ENCODE results near the gene HMCN1. TPM values are rescaled to one million over a fixed set of nuclear protein-coding genes. Genes with fewer than 3 reads are reported as not detected.

The HMCN1 gene
- total and polyA plus RNA-seq, 4 experiments from 2014 or later: 0.19 to 0.29 TPM; not detected in 2

- Histone ChIP-seq H3K27ac (ENCODE audit: low read depth, low read length) (no peak overlapping the region), H3K4me1 (ENCODE audit: insufficient read depth, low read length) (no peaks in the 10 kb centered on the region), H3K9me3 (ENCODE audit: control insufficient read depth in 1 of 2, low read length in 2 of 2) (no peaks in the 10 kb centered on the region), H3K27me3 (ENCODE audit: insufficient read depth, low read length) (no peaks in the 10 kb centered on the region), H3K36me3 (ENCODE audit: insufficient read depth, low read length) (no peaks in the 10 kb centered on the region), H3K4me3 (ENCODE audit: low read length in 2 of 2) (no peak overlapping the region)
- intact Hi-C loops (cut with micrococcal nuclease): no loop called here
- Mint-ChIP-seq H3K27me3 (peaks cover 5 to 7% of the 10 kb centered on the region in 2 donors), H3K4me3 (no peak overlapping the region), H3K9me3 (no peaks in the 10 kb centered on the region), H3K4me1 (no peaks in the 10 kb centered on the region), H3K27ac (no peak overlapping the region), H3K36me3 (no peaks in the 10 kb centered on the region)
- CTCF ChIA-PET (ENCODE audit: partially characterized antibody): no interaction called here
- no peak for DNase-seq
- POLR2A ChIA-PET (ENCODE audit: partially characterized antibody): no interaction called here
Measured at GRCh38 chr1:185825556-185825955, 91.4 kb downstream of the HMCN1 start.

- no peak overlapping the region for H3K4me3 ChIP-seq (ENCODE audit: low read length in 2 of 2)
- no peak overlapping the region for H3K27ac ChIP-seq (ENCODE audit: low read depth, low read length)
- no peak overlapping the region for H3K4me3 Mint-ChIP-seq
- H3K9me3 ChIP-seq (ENCODE audit: control insufficient read depth in 1 of 2, low read length in 2 of 2): no peaks in the 10 kb centered on the region
- intact Hi-C loops (cut with micrococcal nuclease): no loop called here
- H3K9me3 Mint-ChIP-seq: no peaks in the 10 kb centered on the region
- no peaks in the 10 kb centered on the region for H3K36me3 ChIP-seq (ENCODE audit: insufficient read depth, low read length)
- no peaks in the 10 kb centered on the region for H3K27me3 ChIP-seq (ENCODE audit: insufficient read depth, low read length)
- no peaks in the 10 kb centered on the region for H3K4me1 ChIP-seq (ENCODE audit: insufficient read depth, low read length)
- no peaks in the 10 kb centered on the region for H3K36me3 Mint-ChIP-seq
- POLR2A ChIA-PET (ENCODE audit: partially characterized antibody): no interaction called here
- CTCF ChIA-PET (ENCODE audit: partially characterized antibody): no interaction called here
- DNase-seq: no peak
- H3K27ac Mint-ChIP-seq: no peak overlapping the region
- peaks cover 0 to 5% of the 10 kb centered on the region in 2 donors for H3K27me3 Mint-ChIP-seq
- H3K4me1 Mint-ChIP-seq: no peaks in the 10 kb centered on the region
Measured at GRCh38 chr1:185834371-185834905, 100.2 kb downstream of the HMCN1 start.

DNA sequence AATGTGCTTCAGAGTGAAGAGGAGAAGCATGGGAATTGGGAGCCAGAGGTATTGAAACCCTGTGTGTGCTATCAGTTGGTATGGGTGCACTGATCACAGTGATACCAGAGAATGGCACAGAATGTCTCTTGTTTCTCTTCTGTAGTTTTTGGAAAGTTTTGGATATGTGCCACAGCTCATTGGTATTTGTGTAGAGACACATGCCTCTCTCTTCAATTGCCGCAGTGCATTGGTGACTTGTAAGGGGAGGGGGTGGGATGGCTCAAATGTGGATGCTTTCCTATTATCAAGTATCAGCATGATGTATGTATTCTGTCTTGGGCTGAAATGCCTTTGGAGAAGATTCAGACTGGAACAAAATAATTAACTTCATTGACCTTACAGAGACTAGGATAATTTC lies 101.0 kb downstream of the HMCN1 start:
- POLR2A ChIA-PET (ENCODE audit: partially characterized antibody): no interaction called here
- CTCF ChIA-PET (ENCODE audit: partially characterized antibody): no interaction called here
- intact Hi-C loops (cut with micrococcal nuclease): no loop called here

GRCh38 chr1:185837711-185838110 lies 103.5 kb downstream of the HMCN1 start:
- Mint-ChIP-seq H3K27me3 (peaks cover 3% of the 10 kb centered on the region in 2 donors), H3K27ac (no peak overlapping the region), H3K9me3 (no peaks in the 10 kb centered on the region), H3K36me3 (no peaks in the 10 kb centered on the region), H3K4me3 (no peak overlapping the region), H3K4me1 (no peaks in the 10 kb centered on the region)
- intact Hi-C loops (cut with micrococcal nuclease): no loop called here
- no peak overlapping the region for H3K4me3 ChIP-seq (ENCODE audit: low read length in 2 of 2)
- no peak overlapping the region for H3K27ac ChIP-seq (ENCODE audit: low read depth, low read length)
- DNase-seq: no peak
- no peaks in the 10 kb centered on the region for H3K27me3 ChIP-seq (ENCODE audit: insufficient read depth, low read length)
- H3K9me3 ChIP-seq (ENCODE audit: control insufficient read depth in 1 of 2, low read length in 2 of 2): no peaks in the 10 kb centered on the region
- H3K36me3 ChIP-seq (ENCODE audit: insufficient read depth, low read length): no peaks in the 10 kb centered on the region
- CTCF ChIA-PET (ENCODE audit: partially characterized antibody): no interaction called here
- POLR2A ChIA-PET (ENCODE audit: partially characterized antibody): no interaction called here
- no peaks in the 10 kb centered on the region for H3K4me1 ChIP-seq (ENCODE audit: insufficient read depth, low read length)

More for the DNA sequence above, 101.0 kb downstream of the HMCN1 start:
- no peaks in the 10 kb centered on the region for H3K27me3 ChIP-seq (ENCODE audit: insufficient read depth, low read length)
- Mint-ChIP-seq H3K27me3 (peaks cover 2 to 5% of the 10 kb centered on the region in 2 donors), H3K4me3 (no peak overlapping the region), H3K27ac (no peak overlapping the region), H3K9me3 (no peaks in the 10 kb centered on the region), H3K36me3 (no peaks in the 10 kb centered on the region), H3K4me1 (no peaks in the 10 kb centered on the region)
- H3K9me3 ChIP-seq (ENCODE audit: control insufficient read depth in 1 of 2, low read length in 2 of 2): no peaks in the 10 kb centered on the region
- H3K36me3 ChIP-seq (ENCODE audit: insufficient read depth, low read length): no peaks in the 10 kb centered on the region
- no peak overlapping the region for H3K4me3 ChIP-seq (ENCODE audit: low read length in 2 of 2)
- DNase-seq: no peak
- no peaks in the 10 kb centered on the region for H3K4me1 ChIP-seq (ENCODE audit: insufficient read depth, low read length)
- H3K27ac ChIP-seq (ENCODE audit: low read depth, low read length): no peak overlapping the region

DNA sequence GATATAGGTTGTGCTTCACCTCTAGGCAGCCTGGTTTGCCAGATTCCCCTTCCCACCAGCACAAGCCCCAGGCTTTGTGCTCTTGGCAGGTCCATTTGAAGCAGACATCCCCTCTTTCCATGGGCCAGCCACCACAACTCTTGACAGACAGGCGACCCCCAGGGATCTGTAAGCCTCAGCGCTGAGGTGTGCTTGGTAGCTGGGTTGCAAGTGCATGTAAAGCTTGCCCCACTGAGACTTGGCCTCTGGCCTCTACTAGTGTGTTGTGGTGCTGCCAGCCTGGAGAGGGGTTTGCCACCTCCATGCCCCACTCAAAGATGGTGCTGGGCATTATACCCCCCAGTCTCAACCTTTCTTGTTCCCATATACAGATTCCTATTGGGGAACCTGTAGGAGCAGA lies 103.9 kb downstream of the HMCN1 start:
- intact Hi-C loops (cut with micrococcal nuclease): no loop called here
- H3K4me3 ChIP-seq (ENCODE audit: low read length in 2 of 2): no peak overlapping the region
- no peaks in the 10 kb centered on the region for H3K36me3 ChIP-seq (ENCODE audit: insufficient read depth, low read length)
- no peak overlapping the region for H3K27ac Mint-ChIP-seq
- H3K4me3 Mint-ChIP-seq: no peak overlapping the region
- no peaks in the 10 kb centered on the region for H3K4me1 ChIP-seq (ENCODE audit: insufficient read depth, low read length)
- H3K9me3 Mint-ChIP-seq: no peaks in the 10 kb centered on the region
- no peaks in the 10 kb centered on the region for H3K36me3 Mint-ChIP-seq
- POLR2A ChIA-PET (ENCODE audit: partially characterized antibody): no interaction called here
- no peak overlapping the region for H3K27ac ChIP-seq (ENCODE audit: low read depth, low read length)
- CTCF ChIA-PET (ENCODE audit: partially characterized antibody): no interaction called here
- no peaks in the 10 kb centered on the region for H3K4me1 Mint-ChIP-seq
- H3K27me3 ChIP-seq (ENCODE audit: insufficient read depth, low read length): no peaks in the 10 kb centered on the region
- DNase-seq: no peak
- no peaks in the 10 kb centered on the region for H3K9me3 ChIP-seq (ENCODE audit: control insufficient read depth in 1 of 2, low read length in 2 of 2)
- H3K27me3 Mint-ChIP-seq: peaks cover 3% of the 10 kb centered on the region in 2 donors

DNA sequence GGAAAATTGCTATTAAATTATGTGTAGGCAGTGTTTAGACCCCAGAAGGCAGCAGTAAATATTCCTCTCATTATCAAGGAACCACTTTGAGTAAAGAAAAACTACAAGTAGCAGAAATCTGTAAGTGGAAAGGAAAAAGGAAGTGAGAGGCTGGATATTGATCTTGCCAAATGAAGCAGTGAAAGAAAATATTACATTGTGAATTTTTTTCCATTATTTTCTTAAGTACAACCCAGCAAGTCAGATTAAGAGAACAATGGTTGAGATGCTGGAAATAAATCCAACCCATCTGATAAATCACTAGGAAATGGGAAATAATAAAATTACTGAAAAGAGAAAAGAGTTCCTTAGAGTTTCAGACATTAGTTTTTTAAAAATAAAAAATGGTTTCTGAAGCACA lies 106.7 kb downstream of the HMCN1 start:
- H3K4me1 ChIP-seq (ENCODE audit: insufficient read depth, low read length): no peaks in the 10 kb centered on the region
- H3K27ac ChIP-seq (ENCODE audit: low read depth, low read length): no peak overlapping the region
- H3K4me3 ChIP-seq (ENCODE audit: low read length in 2 of 2): no peak overlapping the region
- ChIA-PET POLR2A (ENCODE audit: partially characterized antibody) (no interaction called here), CTCF (ENCODE audit: partially characterized antibody) (no interaction called here)
- DNase-seq: no peak
- intact Hi-C loops (cut with micrococcal nuclease): no loop called here
- no peaks in the 10 kb centered on the region for H3K9me3 ChIP-seq (ENCODE audit: control insufficient read depth in 1 of 2, low read length in 2 of 2)
- H3K4me1 Mint-ChIP-seq: no peaks in the 10 kb centered on the region
- H3K27me3 Mint-ChIP-seq: peaks cover 3 to 4% of the 10 kb centered on the region in 2 donors
- H3K27ac Mint-ChIP-seq: no peak overlapping the region
- no peaks in the 10 kb centered on the region for H3K36me3 ChIP-seq (ENCODE audit: insufficient read depth, low read length)
- H3K4me3 Mint-ChIP-seq: no peak overlapping the region
- H3K27me3 ChIP-seq (ENCODE audit: insufficient read depth, low read length): no peaks in the 10 kb centered on the region
- H3K36me3 Mint-ChIP-seq: no peaks in the 10 kb centered on the region
- no peaks in the 10 kb centered on the region for H3K9me3 Mint-ChIP-seq

DNA sequence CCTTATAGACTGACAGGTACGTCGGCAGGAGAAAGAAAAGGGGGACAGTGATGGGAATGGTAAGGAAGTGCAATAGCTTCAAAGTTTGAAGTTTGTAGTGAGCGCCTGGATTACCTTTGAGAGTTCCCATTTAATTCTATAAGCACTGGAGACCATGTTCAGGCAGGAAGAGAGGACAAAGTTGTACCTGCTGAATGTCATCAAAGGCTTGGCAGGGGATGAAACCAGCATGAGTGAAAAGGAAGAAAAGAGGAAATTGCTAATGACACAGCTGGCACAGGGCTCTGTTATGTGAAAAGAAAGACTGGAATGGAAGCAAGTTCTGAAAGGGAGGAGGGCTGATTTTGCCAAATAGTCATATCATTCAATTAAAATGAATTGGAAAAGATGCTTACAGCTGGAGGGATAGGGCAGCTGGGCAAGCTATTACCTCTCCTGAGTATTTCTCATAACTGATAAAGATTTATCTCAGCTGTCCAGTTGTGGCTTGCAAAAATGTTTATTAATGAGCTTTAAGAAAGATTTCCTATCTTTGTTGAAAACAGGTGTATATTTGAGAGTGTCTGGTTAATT lies 109.2 kb downstream of the HMCN1 start:
- Mint-ChIP-seq H3K4me1 (no peaks in the 10 kb centered on the region), H3K4me3 (no peak overlapping the region), H3K9me3 (no peaks in the 10 kb centered on the region), H3K27ac (no peak overlapping the region), H3K27me3 (peaks cover 3 to 4% of the 10 kb centered on the region in 2 donors), H3K36me3 (no peaks in the 10 kb centered on the region)
- POLR2A ChIA-PET (ENCODE audit: partially characterized antibody): no interaction called here
- no peak overlapping the region for H3K4me3 ChIP-seq (ENCODE audit: low read length in 2 of 2)
- no peak overlapping the region for H3K27ac ChIP-seq (ENCODE audit: low read depth, low read length)
- CTCF ChIA-PET (ENCODE audit: partially characterized antibody): no interaction called here
- no peaks in the 10 kb centered on the region for H3K36me3 ChIP-seq (ENCODE audit: insufficient read depth, low read length)
- H3K4me1 ChIP-seq (ENCODE audit: insufficient read depth, low read length): no peaks in the 10 kb centered on the region
- intact Hi-C loops (cut with micrococcal nuclease): no loop called here
- no peak for DNase-seq
- H3K9me3 ChIP-seq (ENCODE audit: control insufficient read depth in 1 of 2, low read length in 2 of 2): no peaks in the 10 kb centered on the region
- no peaks in the 10 kb centered on the region for H3K27me3 ChIP-seq (ENCODE audit: insufficient read depth, low read length)

GRCh38 chr1:185843986-185844385 lies 109.8 kb downstream of the HMCN1 start:
- no peaks in the 10 kb centered on the region for H3K36me3 Mint-ChIP-seq
- intact Hi-C loops (cut with micrococcal nuclease): no loop called here
- ChIA-PET POLR2A (ENCODE audit: partially characterized antibody) (no interaction called here), CTCF (ENCODE audit: partially characterized antibody) (no interaction called here)
- no peaks in the 10 kb centered on the region for H3K4me1 Mint-ChIP-seq
- no peak for DNase-seq
- H3K27ac ChIP-seq (ENCODE audit: low read depth, low read length): no peak overlapping the region
- no peaks in the 10 kb centered on the region for H3K9me3 Mint-ChIP-seq
- no peaks in the 10 kb centered on the region for H3K4me1 ChIP-seq (ENCODE audit: insufficient read depth, low read length)
- no peaks in the 10 kb centered on the region for H3K36me3 ChIP-seq (ENCODE audit: insufficient read depth, low read length)
- no peaks in the 10 kb centered on the region for H3K27me3 ChIP-seq (ENCODE audit: insufficient read depth, low read length)
- H3K27me3 Mint-ChIP-seq: peaks cover 3 to 4% of the 10 kb centered on the region in 2 donors
- H3K4me3 Mint-ChIP-seq: no peak overlapping the region
- no peak overlapping the region for H3K4me3 ChIP-seq (ENCODE audit: low read length in 2 of 2)
- H3K9me3 ChIP-seq (ENCODE audit: control insufficient read depth in 1 of 2, low read length in 2 of 2): no peaks in the 10 kb centered on the region
- no peak overlapping the region for H3K27ac Mint-ChIP-seq

Measured in CD4-positive, alpha-beta memory T cell (primary cell).